Kidney (tissue), 14 donors: ENCODE measurements around the gene REEP6. TPM values are rescaled to one million over a fixed set of nuclear protein-coding genes. Genes with fewer than 3 reads are reported as not detected.
A peak's percentile ranks its signal among the peaks of the same experiment; 100 is the strongest.

Source experiments
- DNase-seq, 5 donors: peaks; one replicate each; pipeline ENCODE4 v3.0.0-alpha.2; 2013 to 2020
- FAIRE-seq: peaks from 2 replicates; lab custom pipeline; 2012; peaks lifted over from hg19 to GRCh38; lab: Jason Lieb, UNC
- H3K27ac ChIP-seq, 2 donors: one replicate each; pipeline ENCODE4 v1.7.0; 2013; ENCODE audit warnings: low read depth in 2 of 2, low read length in 2 of 2, inconsistent platforms in 1 of 2
- H3K27me3 ChIP-seq: one replicate; pipeline ENCODE4 v1.7.1; 2013; ENCODE audit warnings: low read length, inconsistent platforms; ENCODE audit not compliant: control insufficient read depth, insufficient read depth
- H3K36me3 ChIP-seq, 3 donors: one replicate each; pipeline versions ENCODE4 v1.7.0 to v1.7.1; 2013; ENCODE audit warnings: low read length in 3 of 3, control low read depth in 1 of 3, inconsistent platforms in 1 of 3; ENCODE audit not compliant: insufficient read depth in 3 of 3, control insufficient read depth in 2 of 3
- H3K4me1 ChIP-seq, 3 donors: one replicate each; pipeline versions ENCODE4 v1.7.0 to v1.7.1; 2013; ENCODE audit warnings: low read length in 3 of 3, inconsistent platforms in 1 of 3, low read depth in 1 of 3; ENCODE audit not compliant: control insufficient read depth in 2 of 3, insufficient read depth in 2 of 3
- H3K4me3 ChIP-seq, 3 donors: one replicate each; pipeline versions ENCODE4 v1.7.0 to v1.8.1; 2013; ENCODE audit warnings: low read length in 3 of 3, control low read depth in 1 of 3, inconsistent platforms in 1 of 3
- H3K9ac ChIP-seq, 3 donors: one replicate each; pipeline versions ENCODE4 v1.7.0 to v1.7.1; 2013; ENCODE audit warnings: low read length in 3 of 3, control low read depth in 1 of 3, inconsistent platforms in 1 of 3
- H3K9me3 ChIP-seq, 3 donors: one replicate each; pipeline versions ENCODE4 v1.7.0 to v1.7.1; 2013; ENCODE audit warnings: low read length in 3 of 3, control low read depth in 1 of 3, inconsistent platforms in 1 of 3; ENCODE audit not compliant: control insufficient read depth in 2 of 3, insufficient read depth in 1 of 3
- CTCF ChIP-seq: IDR thresholded peaks from 3 replicates; pipeline ENCODE4 v1.5.1; 2012; ENCODE audit warnings: mild to moderate bottlenecking, moderate library complexity, borderline replicate concordance; ENCODE audit not compliant: insufficient read depth; ENCODE audit errors: extremely low read depth
- intact Hi-C: fragments of 100-400 bp; cut with DNase I; formaldehyde crosslinking; loops from one replicate; pipeline ENCODE4 v1.11.1; 2022
- polyA plus RNA-seq: library from polyadenylated mRNA; stranded (reverse); fragments of 350-450 nt; fragmentation: Illumina TruSeq; extraction: RNeasy Lipid Tissue Mini Kit (QIAGEN cat#74804); gene quantifications from one replicate; pipeline ENCODE4 v1.2.3, GENCODE V29; 2014; ENCODE audit warnings: low read depth, low replicate concordance; ENCODE audit not compliant: insufficient read depth
- total RNA-seq: library from RNA; stranded (reverse); fragmentation: NEBNext Ultra II Directional; extraction: Animal tissue kit (Norgen Biotek cat#: 25700); gene quantifications from one replicate; pipeline ENCODE4 v1.2.1, GENCODE V29; 2021
- donor health status: control.
- donor health status: control.
- donor health status: control.
- donor health status: control.
- donor health status: control.
- donor health status: DM: yes; HTN: yes; CAD: no.
- donor health status: Normal renal cell carcinoma (clear cell type).

REEP6 gene
- total and polyA plus RNA-seq, 2 donors from 2014 or later, result 9.6 to 60.0 TPM

DNA sequence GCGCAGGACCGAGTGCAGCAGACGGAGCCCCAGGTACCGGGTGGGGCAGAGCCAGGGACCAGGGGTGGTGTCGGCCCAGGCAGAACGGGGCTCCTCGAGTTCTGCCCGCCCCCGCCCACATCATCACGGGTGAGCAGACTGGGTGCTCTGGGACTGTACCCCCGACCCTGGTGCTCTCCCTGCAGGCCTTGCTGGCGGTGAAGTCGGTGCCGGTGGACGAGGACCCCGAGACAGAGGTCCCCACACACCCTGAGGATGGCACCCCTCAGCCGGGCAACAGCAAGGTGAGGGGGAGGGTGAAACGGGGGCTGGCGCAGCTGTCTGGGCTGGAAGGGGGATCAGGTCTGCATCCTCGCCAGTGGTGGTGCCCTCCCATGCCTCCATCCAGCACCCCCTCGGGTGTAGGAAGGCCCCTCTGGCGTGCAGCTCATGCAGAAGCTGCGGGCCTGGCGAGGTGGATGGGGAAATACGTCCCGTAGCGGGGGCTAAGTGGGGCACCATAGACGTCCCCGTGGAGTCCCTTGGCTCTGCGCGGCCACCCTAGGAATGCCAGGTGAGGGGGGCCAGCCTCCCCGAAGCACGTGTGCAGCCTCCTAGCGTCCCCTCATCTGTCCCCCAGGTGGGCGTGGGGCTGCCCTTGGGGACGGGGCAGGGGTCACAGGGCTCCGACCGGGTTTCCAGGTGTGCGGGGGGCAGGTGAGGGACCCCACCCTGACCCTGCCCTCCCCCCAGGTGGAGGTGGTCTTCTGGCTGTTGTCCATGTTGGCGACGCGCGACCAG, 34.7 kb upstream of the REEP6 start:
- H3K9ac ChIP-seq, result no peak overlapping the region
- no peaks in the 10 kb centered on the region for H3K9me3 ChIP-seq
- intact Hi-C loops, result no loop called here
- FAIRE-seq (no peak), DNase-seq (peak in 1 of 5 donors; percentile 52)
- H3K4me3 ChIP-seq, result no peak overlapping the region
- H3K27ac ChIP-seq, result no peak overlapping the region
- TF ChIP-seq CTCF, result no peak
- H3K27me3 ChIP-seq, result peaks cover 15% of the 10 kb centered on the region
- no peaks in the 10 kb centered on the region for H3K4me1 ChIP-seq
- H3K36me3 ChIP-seq, result no peaks in the 10 kb centered on the region

GRCh38 chr19:1457031-1457739, 33.8 kb upstream of the REEP6 start:
- no peaks in the 10 kb centered on the region for H3K9me3 ChIP-seq
- no peaks in the 10 kb centered on the region for H3K36me3 ChIP-seq
- TF ChIP-seq CTCF, result no peak
- H3K27me3 ChIP-seq, result peaks cover 14% of the 10 kb centered on the region
- DNase-seq (peak in 1 of 5 donors; percentile 48), FAIRE-seq (no peak)
- H3K4me1 ChIP-seq, result no peaks in the 10 kb centered on the region
- no peak overlapping the region for H3K4me3 ChIP-seq
- no peak overlapping the region for H3K27ac ChIP-seq
- H3K9ac ChIP-seq, result no peak overlapping the region
- intact Hi-C loops, result no loop called here

DNA sequence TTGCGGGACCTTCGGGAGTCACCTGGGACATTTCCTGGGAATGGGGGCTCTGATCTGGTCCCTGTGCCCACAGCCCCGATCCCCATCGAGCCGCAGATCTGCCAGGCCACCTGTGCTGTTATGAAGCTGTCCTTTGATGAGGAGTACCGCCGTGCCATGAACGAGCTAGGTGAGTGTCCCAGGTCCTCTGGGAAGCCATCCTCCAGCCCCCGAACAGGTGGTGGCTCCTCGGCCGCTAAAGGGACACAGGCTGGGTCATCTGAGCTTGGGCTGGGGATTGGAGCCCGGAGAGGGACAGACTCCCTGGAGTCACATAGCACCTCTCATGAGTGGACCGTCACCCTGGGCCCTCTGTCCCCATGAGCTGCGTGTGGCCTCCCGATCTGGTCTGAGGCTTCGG, 33.1 kb upstream of the REEP6 start:
- no peak overlapping the region for H3K9ac ChIP-seq
- H3K27ac ChIP-seq, result no peak overlapping the region
- peaks cover 10% of the 10 kb centered on the region for H3K27me3 ChIP-seq
- H3K4me1 ChIP-seq, result no peaks in the 10 kb centered on the region
- no peak overlapping the region for H3K4me3 ChIP-seq
- no peaks in the 10 kb centered on the region for H3K9me3 ChIP-seq
- no peak for TF ChIP-seq CTCF
- DNase-seq (no peak), FAIRE-seq (no peak)
- intact Hi-C loops, result no loop called here
- no peaks in the 10 kb centered on the region for H3K36me3 ChIP-seq
